Endothelial cell of umbilical vein (primary cell): ENCODE results near the gene IFIT1B. TPM values are rescaled to one million over a fixed set of nuclear protein-coding genes. Genes with fewer than 3 reads are reported as not detected.

Experiments used
- BruUV-seq: library from RNA; stranded (reverse); fragments of 400-500 nt; replicated peaks from 2 replicates; lab custom pipeline; 2021; lab: Mats Ljungman, UMichigan
- CTCF ChIA-PET: fragments of 300-600, 350-600 bp; sonication (Branson Sonifier 250); formaldehyde crosslinking; loops from one replicate; lab custom pipeline; 2021; ENCODE audit warnings: antibody characterized with exemption, inconsistent platforms; lab: Charles Lee
- POLR2A ChIA-PET: fragments of 300-600, 350-600 bp; sonication (Branson Sonifier 250); formaldehyde crosslinking; loops from one replicate; lab custom pipeline; 2021; ENCODE audit warnings: antibody characterized with exemption, inconsistent platforms; lab: Charles Lee
- DNase-seq: peaks from one replicate; pipeline ENCODE4 v3.0.0-alpha.2; 2011; ENCODE audit warnings: low read depth, low spot score
- FAIRE-seq: peaks from 2 replicates; lab custom pipeline; 2011; peaks lifted over from hg19 to GRCh38; lab: Jason Lieb, UNC
- H2AFZ ChIP-seq: 2 replicates; pipeline ENCODE4 v1.6.0; 2012; ENCODE audit warnings: low read depth, low read length, control low read depth, inconsistent platforms
- H3K27ac ChIP-seq: 2 replicates; pipeline ENCODE4 v1.5.1; 2011; ENCODE audit warnings: low read depth, mild to moderate bottlenecking, control low read depth, low read length, moderate library complexity; ENCODE audit not compliant: insufficient read depth
- H3K27me3 ChIP-seq, 2 experiments: 2 replicates each; pipeline versions ENCODE4 v1.6.0 to v1.6.1; 2011; ENCODE audit warnings: low read length in 2 of 2, mixed read lengths in 1 of 2; ENCODE audit not compliant: control insufficient read depth in 2 of 2, insufficient read depth in 2 of 2
- H3K36me3 ChIP-seq, 2 experiments: 2 replicates in 1 of 2; 3 replicates in 1 of 2; pipeline ENCODE4 v1.5.1; 2011; ENCODE audit warnings: low read length in 2 of 2, mild to moderate bottlenecking in 1 of 2, moderate library complexity in 1 of 2; ENCODE audit not compliant: control insufficient read depth in 2 of 2, insufficient read depth in 2 of 2; ENCODE audit errors: extremely low read depth in 1 of 2
- H3K4me1 ChIP-seq: 3 replicates; pipeline ENCODE4 v1.5.1; 2011; ENCODE audit warnings: mild to moderate bottlenecking, low read length; ENCODE audit not compliant: control insufficient read depth, insufficient read depth; ENCODE audit errors: extremely low read depth
- H3K4me2 ChIP-seq: 2 replicates; pipeline ENCODE4 v1.6.1; 2011; ENCODE audit warnings: low read length, control low read depth, mixed read lengths; ENCODE audit not compliant: insufficient read depth
- H3K4me3 ChIP-seq, 3 experiments: fragments of 200-600 bp in 1 of 3; sonication (generic), shearing (Covaris generic) in 1 of 3; replicated peaks in 1 of 3; 2 replicates each; pipeline ENCODE4 v1.5.1; 2011 to 2016; ENCODE audit warnings: control low read depth in 3 of 3, low read length in 3 of 3, mild to moderate bottlenecking in 2 of 3, inconsistent platforms in 1 of 3, low read depth in 1 of 3, moderate library complexity in 1 of 3; ENCODE audit not compliant: insufficient read depth in 1 of 3
- H3K79me2 ChIP-seq: 2 replicates; pipeline ENCODE4 v1.6.0; 2012; ENCODE audit warnings: low read length, inconsistent platforms; ENCODE audit not compliant: control insufficient read depth, insufficient read depth
- H3K9ac ChIP-seq: replicated peaks from 2 replicates; pipeline ENCODE3; 2011; ENCODE audit warnings: low read length, control low read depth; ENCODE audit not compliant: insufficient read depth; ENCODE audit errors: extremely low read depth
- H3K9me1 ChIP-seq: replicated peaks from 3 replicates; pipeline ENCODE4 v1.6.0; 2011; ENCODE audit warnings: mild to moderate bottlenecking, low read length; ENCODE audit not compliant: control insufficient read depth, insufficient read depth; ENCODE audit errors: extremely low read depth
- H3K9me3 ChIP-seq: replicated peaks from 2 replicates; pipeline ENCODE4 v1.5.1; 2012; ENCODE audit warnings: low read length, inconsistent platforms; ENCODE audit not compliant: control insufficient read depth, insufficient read depth
- H4K20me1 ChIP-seq: replicated peaks from 2 replicates; pipeline ENCODE3; 2011; ENCODE audit warnings: mild to moderate bottlenecking, low read length; ENCODE audit not compliant: control insufficient read depth, insufficient read depth; ENCODE audit errors: extremely low read depth
- EZH2 ChIP-seq: IDR thresholded peaks from 2 replicates; pipeline ENCODE4 v1.6.1; 2012; ENCODE audit warnings: borderline replicate concordance, low read depth, mild to moderate bottlenecking, moderate library complexity, low read length, inconsistent platforms; ENCODE audit not compliant: severe bottlenecking
- FOS ChIP-seq: IDR thresholded peaks from 2 replicates; pipeline ENCODE4 v1.6.1; 2011; ENCODE audit warnings: mild to moderate bottlenecking, low read length, moderate library complexity, borderline replicate concordance; ENCODE audit not compliant: insufficient read depth
- GATA2 ChIP-seq: IDR thresholded peaks from 2 replicates; pipeline ENCODE4 v1.7.0; 2011; ENCODE audit warnings: low read depth, mild to moderate bottlenecking, moderate library complexity, mixed read lengths, low read length; ENCODE audit not compliant: insufficient read length, insufficient read depth
- JUN ChIP-seq: IDR thresholded peaks from 2 replicates; pipeline ENCODE4 v1.6.1; 2011; ENCODE audit warnings: borderline replicate concordance, low read depth; ENCODE audit not compliant: insufficient read length, insufficient read depth
- MYC ChIP-seq: IDR thresholded peaks from one replicate; pipeline ENCODE4 v1.6.1; 2011; ENCODE audit warnings: mild to moderate bottlenecking, low read depth, low read length
- POLR2A ChIP-seq: IDR thresholded peaks from 2 replicates; pipeline ENCODE4 v1.6.1; 2012; ENCODE audit warnings: low read depth, mild to moderate bottlenecking, control low read depth, low read length
- POLR2AphosphoS5 ChIP-seq: IDR thresholded peaks from 2 replicates; pipeline ENCODE4 v1.6.1; 2012; ENCODE audit warnings: low read depth, mild to moderate bottlenecking, control low read depth, low read length, moderate library complexity; ENCODE audit not compliant: insufficient read depth
- dilution Hi-C: fragments of 300-500 bp; cut with MboI; formaldehyde crosslinking; loops from one replicate; pipeline ENCODE4 v1.15.0; 2019; ENCODE audit warnings: low sequenced_read_pairs; ENCODE audit not compliant: extremely low pct_ligation_motif_present
- intact Hi-C: fragments of 100-400 bp; cut with micrococcal nuclease; formaldehyde crosslinking; loops from one replicate; pipeline ENCODE4 v1.10.0; 2022
- polyA plus RNA-seq, 4 experiments: library from polyadenylated mRNA; depleted of rRNA in 3 of 4; stranded (reverse) in 3 of 4; unstranded in 1 of 4; fragments of >200 nt; gene quantifications; 2 replicates each; pipeline versions ENCODE4 v1.2.1 to v1.2.3, GENCODE V29; 2011 to 2012; ENCODE audit warnings: missing spikeins in 1 of 4
- total RNA-seq: library from RNA; stranded (reverse); gene quantifications from 2 replicates; pipeline ENCODE4 v1.2.3, GENCODE V29; 2021
- TF ChIP-seq, protein P1 (sequence below): IDR thresholded peaks from 2 replicates; pipeline ENCODE4 v1.6.1; 2011; ENCODE audit not compliant: insufficient read depth, insufficient read length
- TF ChIP-seq, protein P2 (sequence below), 2 donors: IDR thresholded peaks; 1 replicate in 1 of 2; 2 replicates in 1 of 2; pipeline ENCODE4 v1.5.1; 2011; ENCODE audit warnings: low read length in 2 of 2, mild to moderate bottlenecking in 2 of 2, moderate library complexity in 2 of 2, control low read depth in 1 of 2, inconsistent platforms in 1 of 2, low read depth in 1 of 2; ENCODE audit not compliant: insufficient read depth in 1 of 2; ENCODE audit errors: extremely low read depth in 1 of 2

IFIT1B gene
- total and polyA plus RNA-seq, 2 donors (not counting 3 experiments of a cell fraction or from before 2014, with no cell fraction given) = not detected

DNA sequence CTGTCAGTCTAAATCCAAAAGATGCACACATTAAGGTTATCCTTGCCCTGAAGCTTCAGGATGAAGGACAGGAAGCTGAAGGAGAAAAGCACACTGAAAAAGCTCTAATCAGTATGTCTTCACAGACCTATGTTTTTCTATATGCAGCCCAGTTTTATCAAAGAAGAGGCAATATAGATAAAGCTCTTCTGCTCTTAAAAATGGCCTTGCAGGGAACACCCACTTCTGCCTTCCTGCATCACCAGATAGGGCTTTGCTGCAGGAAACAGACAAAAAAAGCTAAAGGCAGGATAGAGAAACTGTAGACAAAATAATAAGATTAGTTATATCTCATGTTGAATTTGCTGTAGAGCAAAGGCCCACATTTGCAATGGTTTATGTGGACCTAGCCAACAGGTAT is 14.9 kb upstream of the IFIT1B start:
- Histone ChIP-seq H2AFZ (no peak overlapping the region), H3K9me1 (no peaks in the 10 kb centered on the region), H3K4me3 (no peak overlapping the region), H3K4me2 (no peak overlapping the region), H3K27ac (no peak overlapping the region), H3K9ac (no peak overlapping the region), H3K27me3 (peaks cover 9 to 23% of the 10 kb centered on the region in 2 experiments), H3K9me3 (no peaks in the 10 kb centered on the region), H3K4me1 (no peaks in the 10 kb centered on the region), H3K36me3 (no peaks in the 10 kb centered on the region), H4K20me1 (no peaks in the 10 kb centered on the region), H3K79me2 (no peaks in the 10 kb centered on the region)
- dilution Hi-C loops (no loop called here), intact Hi-C loops (no loop called here)
- POLR2A ChIA-PET = no interaction called here
- no TSS peak for BruUV-seq
- CTCF ChIA-PET = interaction anchor here (1.4 to 2.4 kb wide), 3 partner anchors 11 to 29 kb away, joined by 3 to 6 read pairs (median 6); partner anchors contain the start of gene IFIT1
- no peak for DNase-seq
- FAIRE-seq = no peak
- TF ChIP-seq, protein P1, sequence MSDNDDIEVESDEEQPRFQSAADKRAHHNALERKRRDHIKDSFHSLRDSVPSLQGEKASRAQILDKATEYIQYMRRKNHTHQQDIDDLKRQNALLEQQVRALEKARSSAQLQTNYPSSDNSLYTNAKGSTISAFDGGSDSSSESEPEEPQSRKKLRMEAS = no peak
- TF ChIP-seq, protein P2, sequence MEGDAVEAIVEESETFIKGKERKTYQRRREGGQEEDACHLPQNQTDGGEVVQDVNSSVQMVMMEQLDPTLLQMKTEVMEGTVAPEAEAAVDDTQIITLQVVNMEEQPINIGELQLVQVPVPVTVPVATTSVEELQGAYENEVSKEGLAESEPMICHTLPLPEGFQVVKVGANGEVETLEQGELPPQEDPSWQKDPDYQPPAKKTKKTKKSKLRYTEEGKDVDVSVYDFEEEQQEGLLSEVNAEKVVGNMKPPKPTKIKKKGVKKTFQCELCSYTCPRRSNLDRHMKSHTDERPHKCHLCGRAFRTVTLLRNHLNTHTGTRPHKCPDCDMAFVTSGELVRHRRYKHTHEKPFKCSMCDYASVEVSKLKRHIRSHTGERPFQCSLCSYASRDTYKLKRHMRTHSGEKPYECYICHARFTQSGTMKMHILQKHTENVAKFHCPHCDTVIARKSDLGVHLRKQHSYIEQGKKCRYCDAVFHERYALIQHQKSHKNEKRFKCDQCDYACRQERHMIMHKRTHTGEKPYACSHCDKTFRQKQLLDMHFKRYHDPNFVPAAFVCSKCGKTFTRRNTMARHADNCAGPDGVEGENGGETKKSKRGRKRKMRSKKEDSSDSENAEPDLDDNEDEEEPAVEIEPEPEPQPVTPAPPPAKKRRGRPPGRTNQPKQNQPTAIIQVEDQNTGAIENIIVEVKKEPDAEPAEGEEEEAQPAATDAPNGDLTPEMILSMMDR (IDR thresholded peaks at IDR 0.05; ENCODE audit: extremely low read depth in 1 of 2, insufficient read depth in 1 of 2, low read depth in 1 of 2, low read length in 2 of 2) = no peak
- TF ChIP-seq GATA2 = no peak
- TF ChIP-seq JUN = no peak
- no peak for TF ChIP-seq EZH2
- TF ChIP-seq MYC = no peak
- no peak for TF ChIP-seq FOS
- TF ChIP-seq POLR2AphosphoS5 = no peak
- no peak for TF ChIP-seq POLR2A
